Stimulated activated CD4-positive, alpha-beta T cell treated with anti-CD3 and anti-CD28 coated beads, Interleukin-12 subunit alpha, Interleukin-12 subunit beta, amount 100 ng/mL, for 4 hours (primary cell): Measurements from ENCODE around the gene ARSG.
A peak's percentile ranks its signal among the peaks of the same experiment; 100 is the strongest.

ENCODE experiments used
- DNase-seq: peaks from one replicate; pipeline ENCODE4 v3.0.0-alpha.2; 2020

The ARSG gene

GRCh38 chr17:68433211-68433610 is 141.9 kb downstream of the ARSG start:
- no peak for DNase-seq

- DNase-seq = no peak
Observed at GRCh38 chr17:68433911-68434508, 142.7 kb downstream of the ARSG start.

- no peak for DNase-seq
Observed at GRCh38 chr17:68435361-68435760, 144.1 kb downstream of the ARSG start.

- DNase-seq = peak; percentile 75
Observed at GRCh38 chr17:68435876-68436842, 144.9 kb downstream of the ARSG start.

- DNase-seq = peak; percentile 15
Observed at GRCh38 chr17:68437979-68438822, 146.9 kb downstream of the ARSG start.

- no peak for DNase-seq
Observed at GRCh38 chr17:68439656-68440290, 148.5 kb downstream of the ARSG start.

GRCh38 chr17:68440526-68440925 is 149.2 kb downstream of the ARSG start:
- DNase-seq = no peak

GRCh38 chr17:68441070-68441770 is 149.9 kb downstream of the ARSG start:
- no peak for DNase-seq

GRCh38 chr17:68443972-68444464 is 152.7 kb downstream of the ARSG start:
- no peak for DNase-seq

- no peak for DNase-seq
Observed at GRCh38 chr17:68445671-68446070, 154.4 kb downstream of the ARSG start.

GRCh38 chr17:68446626-68447041 is 155.3 kb downstream of the ARSG start:
- no peak for DNase-seq

GRCh38 chr17:68449021-68449739 is 157.9 kb downstream of the ARSG start:
- no peak for DNase-seq

GRCh38 chr17:68450391-68450790 is 159.1 kb downstream of the ARSG start:
- no peak for DNase-seq

- DNase-seq = no peak
Observed at GRCh38 chr17:68450801-68451200, 159.5 kb downstream of the ARSG start.

- DNase-seq = no peak
Observed at GRCh38 chr17:68451670-68452354, 160.5 kb downstream of the ARSG start.

GRCh38 chr17:68452724-68453290 is 161.5 kb downstream of the ARSG start:
- DNase-seq = no peak

GRCh38 chr17:68453991-68454665 is 162.8 kb downstream of the ARSG start:
- DNase-seq = no peak

- DNase-seq = no peak
Observed at GRCh38 chr17:68455901-68456338, 164.6 kb downstream of the ARSG start.

- DNase-seq = no peak
Observed at GRCh38 chr17:68456339-68457167, 165.3 kb downstream of the ARSG start.
